Measurements from ENCODE around the gene GBGT1. TPM values are rescaled to one million over a fixed set of nuclear protein-coding genes. Genes with fewer than 3 reads are reported as not detected.

GBGT1 gene
- total RNA-seq, 6 donors from 2014 or later = 9.1 to 71.2 (median 36.0) TPM

- DNase-seq = no peak
- H3K4me3 ChIP-seq = no peak overlapping the region
- H3K27me3 ChIP-seq = no peaks in the 10 kb centered on the region
- ATAC-seq (ENCODE audit: low FRiP score in 2 of 2) = no peak
- peaks cover 8 to 10% (median 10%) of the 10 kb centered on the region in 4 donors for H3K4me1 ChIP-seq
- WGBS, 2 donors = 49 to 71% methylated on average over 6 of the region's 6 CpGs
- no peaks in the 10 kb centered on the region for H3K36me3 ChIP-seq
- H3K9me3 ChIP-seq = no peaks in the 10 kb centered on the region
- no peak for TF ChIP-seq EP300 (IDR thresholded peaks at IDR 0.05)
- TF ChIP-seq POLR2A (IDR thresholded peaks at IDR 0.05) = no peak
- TF ChIP-seq CTCF (IDR thresholded peaks at IDR 0.05) = no peak
- no peak for TF ChIP-seq POLR2AphosphoS5 (IDR thresholded peaks at IDR 0.05)
- H3K27ac ChIP-seq = no peak overlapping the region
Measured at GRCh38 chr9:133168432-133168831, 4.7 kb upstream of the GBGT1 start.

GRCh38 chr9:133167769-133168168 is 4.1 kb upstream of the GBGT1 start:
- ATAC-seq (ENCODE audit: low FRiP score in 2 of 2) (no peak), DNase-seq (no peak)
- TF ChIP-seq CTCF (IDR thresholded peaks at IDR 0.05) (no peak), POLR2A (IDR thresholded peaks at IDR 0.05) (no peak)
- Histone ChIP-seq H3K36me3 (no peaks in the 10 kb centered on the region), H3K9me3 (no peaks in the 10 kb centered on the region), H3K4me3 (no peak overlapping the region), H3K27ac (no peak overlapping the region), H3K27me3 (no peaks in the 10 kb centered on the region), H3K4me1 (peaks cover 15 to 17% (median 16%) of the 10 kb centered on the region in 4 donors)
- WGBS, 2 donors = 83% methylated on average over 3 of the region's 3 CpGs; no CpG with 5 or more reads in 1 of the 2 donors

- Histone ChIP-seq H3K9me3 (no peaks in the 10 kb centered on the region), H3K36me3 (no peaks in the 10 kb centered on the region), H3K4me1 (peaks cover 18 to 22% (median 20%) of the 10 kb centered on the region in 4 donors), H3K27ac (no peak overlapping the region), H3K4me3 (no peak overlapping the region), H3K27me3 (no peaks in the 10 kb centered on the region)
- no peak for ATAC-seq (ENCODE audit: low FRiP score in 2 of 2)
- no peak for DNase-seq
- 56% methylated on average over 3 of the region's 3 CpGs; no CpG with 5 or more reads in 1 of the 2 donors for WGBS, 2 donors
- TF ChIP-seq POLR2AphosphoS5 (IDR thresholded peaks at IDR 0.05) = no peak
- TF ChIP-seq CTCF (IDR thresholded peaks at IDR 0.05) = no peak
Measured at GRCh38 chr9:133167096-133167730, 3.5 kb upstream of the GBGT1 start.

- no peak for ATAC-seq (ENCODE audit: low FRiP score in 2 of 2)
- Histone ChIP-seq H3K27ac (no peak overlapping the region), H3K36me3 (no peaks in the 10 kb centered on the region), H3K9me3 (no peaks in the 10 kb centered on the region), H3K27me3 (no peaks in the 10 kb centered on the region), H3K4me3 (no peak overlapping the region), H3K4me1 (peaks cover 19 to 28% (median 21%) of the 10 kb centered on the region in 4 donors)
- TF ChIP-seq CTCF (IDR thresholded peaks at IDR 0.05) (no peak), POLR2AphosphoS5 (IDR thresholded peaks at IDR 0.05) (no peak), EP300 (IDR thresholded peaks at IDR 0.05) (no peak), POLR2A (IDR thresholded peaks at IDR 0.05) (no peak)
- 77 to 83% methylated on average over 17 of the region's 17 CpGs for WGBS, 2 donors
- no peak for DNase-seq
Measured at GRCh38 chr9:133166392-133166791, 2.7 kb upstream of the GBGT1 start.

- 92 to 93% methylated on average over 2 of the region's 2 CpGs for WGBS, 2 donors
- Histone ChIP-seq H3K36me3 (no peaks in the 10 kb centered on the region), H3K9me3 (no peaks in the 10 kb centered on the region), H3K27me3 (no peaks in the 10 kb centered on the region), H3K4me3 (no peak overlapping the region), H3K27ac (no peak overlapping the region), H3K4me1 (peaks cover 21 to 32% (median 26%) of the 10 kb centered on the region in 4 donors)
- no peak for DNase-seq
- TF ChIP-seq EP300 (IDR thresholded peaks at IDR 0.05) = no peak
- no peak for TF ChIP-seq POLR2AphosphoS5 (IDR thresholded peaks at IDR 0.05)
- no peak for TF ChIP-seq CTCF (IDR thresholded peaks at IDR 0.05)
- TF ChIP-seq POLR2A (IDR thresholded peaks at IDR 0.05) = no peak
- no peak for ATAC-seq (ENCODE audit: low FRiP score in 2 of 2)
Measured at GRCh38 chr9:133165452-133165730, 1.7 kb upstream of the GBGT1 start.
